DMS79 treated with DMSO at 0.1 percent for 48 hours (cell line): ENCODE results near the gene IQGAP3.

Experiments
- DNase-seq: peaks from one replicate; lab custom pipeline; 2025; lab: John Stamatoyannopoulos, UW

Gene IQGAP3

DNA sequence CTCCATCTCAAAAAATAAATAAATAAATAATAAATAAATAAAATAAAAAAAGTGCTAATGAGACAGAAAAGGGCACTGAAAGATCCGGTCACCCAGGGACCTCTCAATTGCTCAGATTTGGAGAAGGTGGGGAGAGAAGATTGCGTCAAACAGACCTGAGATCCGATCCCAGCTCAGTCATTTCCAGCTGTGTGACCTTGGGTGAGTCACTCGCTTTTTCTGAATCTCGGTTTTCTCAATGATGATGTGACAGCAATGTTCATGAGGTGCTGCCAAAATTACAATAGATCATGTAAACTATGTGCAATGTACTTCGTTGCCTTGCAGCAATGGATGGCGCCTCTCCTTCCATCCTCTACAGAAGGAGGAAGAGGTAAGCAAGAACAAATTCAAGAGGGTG lies 60.7 kb downstream of the IQGAP3 start:
- DNase-seq, result no peak

DNA sequence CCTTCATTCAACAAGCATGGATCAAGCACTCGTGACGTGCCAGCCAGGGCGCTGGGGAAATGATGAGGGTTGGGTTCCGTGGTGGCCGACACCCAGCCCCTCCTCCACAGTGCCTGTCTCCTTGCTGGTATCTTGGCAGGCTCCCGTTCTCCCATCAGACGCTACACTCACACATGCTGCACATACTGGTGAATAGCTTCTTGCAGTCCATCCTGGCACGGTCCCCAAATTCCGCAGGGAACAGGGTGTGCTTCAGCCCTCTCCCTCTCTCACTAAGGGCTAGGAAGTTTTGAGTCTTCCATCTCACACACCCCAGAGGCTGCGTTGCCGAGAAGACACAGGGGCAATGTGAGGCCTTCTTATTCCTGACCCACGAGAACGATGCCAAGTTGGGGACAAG lies 61.7 kb downstream of the IQGAP3 start:
- DNase-seq, result no peak

DNA sequence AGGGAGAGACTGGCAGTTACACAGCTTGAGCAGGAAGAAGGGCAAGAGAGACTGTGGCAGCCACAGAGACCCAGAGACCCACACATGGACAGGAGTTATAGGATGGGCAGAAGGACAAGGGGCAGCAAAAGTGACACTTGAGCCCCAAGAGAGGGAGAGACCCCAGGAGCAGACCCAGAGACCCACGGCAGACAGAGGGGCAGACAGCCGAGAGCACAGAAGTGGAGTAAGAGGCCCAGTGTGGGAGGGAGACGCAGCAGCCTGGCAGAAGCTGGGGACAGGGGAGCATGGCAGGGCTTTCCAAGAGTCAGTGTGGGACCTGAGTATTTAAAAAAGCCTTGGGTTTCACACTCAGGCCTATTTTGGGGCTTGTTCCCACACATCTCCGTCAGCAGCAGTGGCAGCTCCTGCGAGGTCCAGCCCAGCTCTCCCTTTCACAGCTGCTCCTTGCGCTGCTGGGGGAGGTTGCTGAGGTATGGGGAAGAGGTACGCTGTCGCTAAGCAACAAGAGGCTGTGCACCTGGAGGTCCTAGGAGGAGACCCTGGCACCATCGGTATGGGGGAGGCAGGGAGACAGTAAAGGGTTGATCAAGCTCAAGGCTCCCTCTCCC lies 62.8 kb downstream of the IQGAP3 start:
- DNase-seq, result no peak

DNA sequence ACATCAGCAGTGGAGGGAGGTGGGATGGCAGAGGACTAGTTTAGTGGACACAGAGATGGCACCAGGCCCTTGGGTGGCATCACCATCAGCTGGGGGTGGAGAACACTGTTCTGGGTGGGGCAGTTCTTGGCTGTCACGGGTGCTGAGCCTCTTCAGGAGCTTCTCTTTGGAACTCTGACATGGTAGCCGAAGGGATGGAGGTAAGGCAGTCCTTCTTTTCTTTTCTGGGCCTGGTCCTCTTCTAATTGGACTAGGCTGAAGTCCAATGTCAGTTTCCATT lies 63.5 kb downstream of the IQGAP3 start:
- no peak for DNase-seq

DNA sequence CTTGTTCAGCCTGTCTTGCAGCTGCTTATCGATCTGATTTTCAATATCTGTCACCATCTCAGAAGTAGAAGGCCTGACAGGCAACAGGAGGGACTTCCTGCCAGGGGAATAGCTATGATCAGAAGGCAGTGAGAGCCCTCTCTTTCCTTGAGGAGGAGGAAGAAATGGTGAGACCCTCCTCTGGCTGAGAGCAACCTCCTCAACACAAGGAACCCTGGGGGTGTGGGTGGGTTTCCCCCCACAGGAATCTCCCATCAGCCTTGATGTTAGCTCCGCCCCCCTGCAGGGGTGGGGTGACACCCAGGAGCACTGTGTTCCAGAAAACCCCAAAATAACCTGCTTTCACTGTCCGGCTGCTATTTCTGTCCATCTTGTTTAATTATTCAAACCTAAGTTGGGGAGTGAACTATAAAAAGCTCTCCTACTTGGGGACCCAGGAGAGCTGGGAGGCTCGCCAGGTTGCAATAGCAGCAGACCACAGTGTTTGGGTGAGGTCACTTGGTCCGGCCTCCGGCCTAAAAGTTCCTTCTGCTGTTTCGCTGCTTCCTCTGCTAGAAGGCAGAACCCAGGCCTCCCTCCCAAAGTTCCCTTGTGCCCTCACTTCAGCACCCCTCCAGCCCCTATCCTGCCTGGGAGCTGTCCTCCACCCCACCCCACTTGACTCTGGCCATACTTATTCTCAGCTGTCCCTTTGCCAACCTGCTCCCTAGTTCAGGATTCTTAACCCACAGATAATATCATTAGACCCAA lies 64.0 kb downstream of the IQGAP3 start:
- DNase-seq, result no peak

DNA sequence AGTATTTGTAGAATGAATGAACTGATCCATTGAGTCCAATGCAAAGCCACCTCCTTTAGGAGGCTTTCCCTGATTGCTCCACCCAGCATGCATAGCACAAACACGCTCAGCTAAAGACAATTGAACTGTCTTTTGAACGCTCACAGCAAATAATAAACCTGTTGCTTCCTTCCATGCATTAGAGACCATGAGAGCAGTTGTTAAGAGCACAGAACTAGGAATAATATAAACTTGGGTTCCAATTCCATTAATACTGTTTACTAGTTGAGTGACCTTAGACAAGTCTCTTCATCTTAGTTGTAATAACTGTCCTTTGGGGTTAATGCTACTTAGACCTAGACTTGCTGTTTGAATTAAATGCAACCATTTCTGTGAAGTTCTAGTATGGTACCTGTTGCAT lies 65.9 kb downstream of the IQGAP3 start:
- DNase-seq, result no peak

DNA sequence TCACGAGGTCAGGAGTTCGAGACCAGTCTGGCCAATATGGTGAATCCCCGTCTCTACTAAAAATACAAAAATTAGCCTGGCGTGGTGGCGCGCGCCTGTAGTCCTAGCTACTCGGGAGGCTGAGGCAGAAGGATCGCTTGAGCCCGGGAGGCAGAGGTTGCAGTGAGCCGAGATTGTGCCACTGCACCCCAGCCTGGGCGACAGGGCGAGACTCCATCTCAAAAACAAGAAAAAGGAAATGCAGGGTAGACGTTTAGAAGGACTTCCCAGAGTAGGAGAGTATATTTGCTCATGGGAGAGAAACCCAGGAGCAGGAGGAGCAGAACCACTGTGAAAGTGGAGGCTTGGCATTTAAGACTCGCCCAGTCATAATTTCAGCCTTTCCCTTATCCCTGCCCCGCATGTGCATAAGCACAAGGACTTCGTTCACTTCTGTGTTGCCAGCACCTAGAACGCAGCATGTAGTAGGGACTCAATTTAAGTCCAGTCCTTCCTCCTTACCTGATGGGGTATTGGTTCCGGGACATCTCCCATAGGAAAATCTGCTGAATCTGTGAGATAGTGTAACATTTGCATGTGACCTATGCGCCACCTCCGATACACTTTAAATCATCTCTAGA lies 66.6 kb downstream of the IQGAP3 start:
- no peak for DNase-seq

DNA sequence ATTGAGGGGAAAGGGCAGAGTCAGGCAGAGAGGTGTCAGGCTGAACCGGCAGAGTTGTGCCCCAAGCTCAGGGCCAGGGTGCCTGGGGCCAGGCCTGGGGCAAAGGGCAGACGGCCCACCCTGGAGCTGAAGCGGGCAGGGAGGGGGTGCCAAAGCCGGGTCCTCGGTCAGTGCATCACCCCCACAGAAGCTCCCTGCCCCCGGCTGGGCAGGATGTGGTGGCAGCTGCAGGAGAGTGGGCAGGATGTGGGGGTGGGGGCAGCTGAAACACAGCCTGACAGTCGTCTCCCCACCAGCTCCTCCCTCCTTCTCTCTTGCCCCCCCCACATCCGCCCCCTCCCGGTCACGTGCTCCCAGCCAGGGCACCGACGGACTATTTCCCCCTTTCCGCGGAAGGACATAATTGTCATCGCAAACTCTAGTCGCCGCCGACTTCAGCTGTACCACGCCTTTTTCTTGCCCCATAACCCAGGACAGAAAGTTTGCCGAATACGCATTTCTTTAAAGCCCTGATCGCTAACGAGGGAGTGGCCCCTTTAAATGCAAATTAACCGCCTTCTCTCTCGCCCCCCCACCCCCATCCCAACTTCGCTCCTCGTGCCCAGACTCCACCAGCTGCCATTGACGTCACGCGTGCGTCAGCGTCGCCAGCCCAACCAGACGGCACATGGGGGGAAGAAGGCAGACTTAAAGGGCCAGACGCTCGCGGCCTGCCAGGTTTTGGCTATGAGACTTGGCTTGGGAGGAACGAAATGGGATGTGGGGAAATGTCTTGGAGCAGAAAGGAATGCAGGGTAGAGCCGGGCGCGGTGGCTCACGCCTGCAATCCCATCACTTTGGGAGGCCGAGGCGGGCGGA lies 67.3 kb downstream of the IQGAP3 start:
- peak; percentile 89 for DNase-seq

DNA sequence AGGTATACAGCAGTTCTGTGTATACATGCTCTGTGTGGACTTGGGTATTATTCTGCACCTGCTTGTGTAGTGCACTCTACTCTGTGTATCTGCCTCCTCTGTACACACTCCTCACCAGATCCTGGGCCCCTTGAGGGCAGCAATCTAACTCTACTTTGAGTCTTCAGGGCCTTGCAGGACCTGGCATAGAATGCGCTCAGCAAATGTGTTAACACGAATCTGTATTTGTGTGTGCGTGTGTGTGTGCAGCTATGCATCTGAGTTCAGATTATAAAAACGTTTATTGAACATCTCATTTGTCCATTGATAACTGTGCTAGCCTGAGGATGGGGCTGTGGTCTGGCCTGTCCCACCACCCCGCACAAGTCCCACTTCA lies 67.9 kb downstream of the IQGAP3 start:
- DNase-seq, result peak; percentile 7

DNA sequence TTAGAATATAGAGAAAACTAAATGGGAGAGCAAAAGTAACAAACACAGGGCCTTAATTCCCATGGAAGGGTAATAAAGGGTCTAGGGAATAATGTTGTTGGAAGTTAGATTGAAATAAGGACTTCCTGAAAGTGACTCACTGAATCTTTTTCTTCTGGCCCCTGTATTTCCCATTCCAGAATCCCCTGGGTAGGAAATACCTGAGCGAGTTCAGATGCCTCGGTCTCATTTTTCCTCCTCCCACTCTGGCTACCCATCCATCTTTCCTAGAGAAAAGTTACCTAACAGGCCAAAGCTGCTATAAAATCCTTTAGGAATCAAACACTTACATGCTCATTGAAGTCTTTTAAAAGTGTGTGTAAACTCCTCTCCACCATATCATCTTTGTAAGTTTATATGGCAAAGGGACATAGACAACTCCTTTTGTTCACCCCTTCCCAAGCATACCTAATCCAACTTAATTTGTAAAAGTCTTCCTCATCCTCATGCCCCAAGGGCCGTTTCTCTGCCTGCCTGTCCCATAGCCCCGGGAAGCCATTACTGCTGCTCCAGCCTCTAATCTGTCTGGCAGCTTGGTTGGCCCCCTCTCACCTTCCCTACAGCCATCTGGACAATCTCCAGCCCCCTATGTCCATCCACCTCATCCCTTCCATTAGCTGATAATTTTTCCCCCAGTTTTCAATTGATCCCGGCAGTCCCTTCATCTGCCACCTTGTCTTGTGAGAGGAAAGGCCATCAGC lies 68.5 kb downstream of the IQGAP3 start:
- no peak for DNase-seq

DNA sequence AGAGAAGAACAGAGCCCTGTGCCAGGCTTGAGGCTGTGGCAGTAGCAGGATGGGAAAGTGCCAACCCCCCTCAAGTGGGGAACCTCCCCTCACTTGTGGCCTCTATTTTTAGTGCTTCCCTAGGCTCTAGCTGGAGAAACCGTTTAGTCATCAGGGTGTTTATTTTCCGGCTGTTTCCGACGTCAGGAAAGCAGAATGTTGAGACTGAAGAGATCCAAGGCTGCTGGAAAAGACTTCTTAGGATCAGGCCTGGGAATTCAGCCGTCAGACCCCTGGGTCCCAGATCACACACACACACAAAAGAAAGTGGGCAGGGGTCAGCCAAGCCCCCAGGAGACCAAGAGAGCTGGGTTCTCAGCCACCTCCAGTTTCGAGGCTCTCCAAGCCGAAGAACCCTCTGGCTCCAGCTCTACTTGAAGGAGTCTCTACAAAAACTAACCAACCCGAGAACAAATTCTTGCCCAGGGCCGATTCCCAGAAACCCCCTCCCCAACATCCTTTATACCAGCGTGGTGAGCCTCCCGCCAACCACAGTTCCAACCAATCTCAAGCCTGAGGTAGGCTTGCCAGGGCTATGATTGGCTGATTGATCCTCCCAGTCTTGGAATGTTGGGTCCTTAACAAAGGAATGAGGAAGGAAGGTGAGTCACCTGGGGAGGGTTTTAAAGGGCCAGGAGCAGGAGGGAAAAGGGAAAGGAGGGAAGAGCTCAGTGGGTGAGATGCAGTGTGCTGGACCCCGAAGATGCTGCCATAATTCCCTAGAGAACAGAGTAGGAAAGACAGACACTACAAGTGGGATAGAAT lies 69.3 kb downstream of the IQGAP3 start:
- DNase-seq, result no peak

DNA sequence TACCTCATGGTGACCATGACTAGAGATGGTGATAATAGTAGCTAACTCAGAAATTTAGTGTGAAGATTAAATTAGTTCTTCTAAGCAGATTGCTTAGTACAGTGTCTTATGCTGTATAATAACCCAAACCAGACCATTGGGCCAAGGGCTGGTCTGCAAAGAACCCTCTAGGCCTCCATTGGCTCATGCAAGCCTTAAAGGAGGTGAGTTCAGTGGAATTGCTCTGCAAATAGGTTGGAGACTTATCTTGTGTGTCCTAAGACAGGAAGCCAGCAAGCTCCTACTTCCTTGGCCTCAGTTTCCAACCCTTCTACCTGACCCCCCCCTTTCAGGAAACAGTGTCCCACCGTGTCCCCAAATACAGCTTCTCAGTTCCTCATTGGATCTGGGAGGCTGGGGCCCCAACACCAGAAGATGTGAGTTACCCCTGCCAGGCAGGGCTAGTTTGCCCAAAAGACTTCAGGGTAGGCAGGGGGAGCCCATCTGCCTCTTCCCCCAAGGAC lies 69.9 kb downstream of the IQGAP3 start:
- no peak for DNase-seq

DNA sequence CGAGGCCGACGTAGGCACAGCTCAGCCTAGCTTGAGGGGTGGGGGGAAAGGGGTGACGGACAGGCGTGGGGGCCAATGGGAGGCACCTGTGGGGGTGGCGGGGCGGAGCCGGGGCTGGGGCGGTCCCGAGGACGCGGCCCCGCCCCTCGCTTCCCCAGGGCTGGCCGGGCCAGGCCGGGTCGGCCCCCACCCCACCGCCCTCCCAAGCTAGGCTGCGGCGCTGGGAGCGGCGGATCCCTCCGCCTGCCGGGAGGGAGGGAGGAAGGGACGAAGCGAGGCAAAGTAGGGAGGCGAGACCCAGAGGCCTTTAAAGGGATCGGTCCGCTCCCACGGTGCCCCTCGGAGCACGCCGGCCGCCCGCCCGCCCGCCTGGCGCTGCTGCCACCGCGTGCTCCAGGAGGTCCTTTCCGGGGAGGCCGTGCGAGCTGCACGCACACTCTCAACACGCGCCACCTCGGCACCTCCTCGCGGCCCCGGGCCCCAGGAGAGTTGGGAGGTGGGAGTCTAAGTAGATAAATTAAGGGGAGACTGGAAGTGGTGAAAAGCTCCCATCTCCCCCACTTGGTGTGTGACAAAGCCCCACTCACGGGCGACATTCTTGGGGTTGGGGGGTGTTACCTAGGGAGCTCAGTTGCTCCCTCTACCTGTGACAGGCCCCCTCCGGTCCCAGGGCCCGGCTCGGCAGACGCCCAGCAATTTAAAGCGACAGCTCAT lies 71.4 kb downstream of the IQGAP3 start:
- DNase-seq, result peak; percentile 85

DNA sequence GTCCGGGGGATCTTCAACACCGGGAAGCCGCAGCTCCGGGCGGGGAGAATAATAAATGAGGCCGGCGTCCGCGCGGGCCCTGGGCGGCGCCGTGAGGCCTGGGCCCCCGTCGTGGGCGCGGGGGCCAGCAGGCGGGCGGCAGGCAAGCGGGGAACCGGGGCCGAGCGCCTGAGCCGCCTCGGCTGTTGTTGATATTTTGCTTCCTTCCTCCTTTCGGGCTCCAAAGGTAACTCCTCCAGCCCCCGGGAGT lies 71.9 kb downstream of the IQGAP3 start, which contains the start of gene MEF2D:
TSS of gene MEF2D (minus strand) at position 233 of the 250 bp plus-strand sequence. CDS start 17,483 bp downstream, outside the sequence.
- DNase-seq, result no peak

DNA sequence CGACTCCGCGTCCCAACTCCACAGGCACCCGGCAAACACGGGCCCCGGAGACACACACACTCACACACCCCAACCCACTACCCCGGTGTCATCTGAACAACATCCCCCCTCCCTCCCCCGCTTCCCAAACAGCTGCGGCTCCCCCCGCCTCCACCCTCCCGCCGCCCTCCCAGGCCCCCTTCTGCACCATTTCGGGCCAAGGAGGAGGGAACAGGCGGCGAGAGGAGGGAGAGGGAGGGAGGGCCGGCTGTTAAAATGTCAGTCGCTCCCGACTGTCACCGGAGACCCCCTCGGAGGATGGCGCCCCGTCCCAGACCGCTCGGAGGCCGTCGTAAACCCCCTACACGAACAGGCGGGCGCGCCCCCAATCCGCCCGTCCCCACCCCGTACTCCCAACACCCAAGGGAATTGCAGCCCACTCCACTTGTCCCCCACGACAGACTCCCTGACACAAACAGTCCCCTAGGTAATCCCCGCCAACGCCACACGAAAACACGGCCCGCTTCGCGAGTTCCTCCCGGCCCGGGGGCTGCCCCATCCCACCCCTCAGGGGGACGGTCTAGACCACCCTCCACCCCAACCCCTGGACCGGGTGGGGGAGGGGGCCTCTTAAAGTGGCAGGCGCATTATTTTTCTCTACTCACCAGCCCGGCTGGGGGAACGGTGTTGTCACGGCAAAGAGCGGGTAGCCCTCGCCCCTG lies 72.4 kb downstream of the IQGAP3 start:
- DNase-seq, result no peak

DNA sequence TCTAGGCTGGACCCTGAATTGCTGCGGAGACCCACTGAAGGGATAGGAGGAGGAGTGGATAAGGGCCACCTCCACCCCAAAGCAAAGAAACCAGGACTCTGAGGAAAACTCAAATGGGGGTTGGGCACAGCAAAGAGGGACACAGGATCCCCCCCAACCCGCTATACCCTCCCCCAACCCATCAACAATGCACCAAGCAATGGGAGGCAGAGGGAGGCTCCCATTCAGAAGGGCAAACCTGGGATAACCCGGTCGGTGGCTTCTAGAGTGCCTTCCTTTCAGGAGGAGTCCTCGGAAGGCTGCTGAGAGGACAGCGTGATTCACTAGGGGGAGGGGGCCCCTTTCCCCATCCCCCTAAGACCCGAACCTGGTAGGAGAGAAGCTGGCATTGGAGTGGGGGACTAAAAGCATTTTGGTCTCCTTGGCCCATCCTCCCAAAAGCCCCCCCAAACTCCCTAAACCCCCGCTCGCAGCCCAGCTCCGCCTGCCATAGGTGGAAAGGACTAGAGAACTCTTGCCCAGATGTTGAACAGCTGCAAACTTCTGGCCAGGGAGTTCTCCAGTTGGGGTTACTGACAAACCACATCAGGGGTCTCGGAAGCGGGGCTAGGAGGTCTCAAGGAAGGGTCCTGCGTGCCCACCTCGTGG lies 73.0 kb downstream of the IQGAP3 start:
- DNase-seq, result no peak

DNA sequence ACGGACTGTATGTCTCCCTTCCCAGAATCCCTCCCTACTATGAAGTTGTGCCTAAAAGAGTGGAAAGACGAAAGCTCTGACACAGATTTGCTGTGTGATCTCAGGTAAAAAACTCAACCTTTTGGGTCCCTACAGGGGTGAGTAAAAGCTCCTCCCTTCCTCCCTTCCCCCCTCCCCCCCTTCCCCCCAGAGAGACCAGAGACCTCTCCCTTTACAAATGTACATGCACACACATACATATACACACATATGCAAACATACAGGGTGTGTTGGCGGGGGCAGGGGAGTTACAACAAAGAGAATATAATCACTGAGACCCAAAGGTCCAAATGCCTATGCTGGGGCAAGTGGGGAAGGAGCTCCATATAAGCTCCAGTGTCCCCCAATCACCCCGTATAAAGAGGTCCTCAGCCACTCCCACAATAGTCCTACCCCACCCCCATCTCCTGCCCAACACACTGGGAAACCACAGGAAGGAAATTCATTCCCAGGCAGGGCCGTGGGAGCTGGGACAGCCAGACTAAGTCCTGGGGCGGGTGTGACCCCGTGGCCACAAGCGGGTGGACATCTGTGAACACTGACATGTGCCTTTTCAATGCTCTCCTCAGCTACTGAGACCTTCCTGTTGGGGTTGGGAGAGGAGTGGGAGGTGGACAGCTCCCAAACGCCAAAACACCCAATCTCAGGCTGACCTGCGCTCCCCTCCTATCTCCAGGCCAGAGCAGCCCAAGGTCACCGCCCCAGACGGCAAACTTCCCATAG lies 73.8 kb downstream of the IQGAP3 start:
- no peak for DNase-seq

DNA sequence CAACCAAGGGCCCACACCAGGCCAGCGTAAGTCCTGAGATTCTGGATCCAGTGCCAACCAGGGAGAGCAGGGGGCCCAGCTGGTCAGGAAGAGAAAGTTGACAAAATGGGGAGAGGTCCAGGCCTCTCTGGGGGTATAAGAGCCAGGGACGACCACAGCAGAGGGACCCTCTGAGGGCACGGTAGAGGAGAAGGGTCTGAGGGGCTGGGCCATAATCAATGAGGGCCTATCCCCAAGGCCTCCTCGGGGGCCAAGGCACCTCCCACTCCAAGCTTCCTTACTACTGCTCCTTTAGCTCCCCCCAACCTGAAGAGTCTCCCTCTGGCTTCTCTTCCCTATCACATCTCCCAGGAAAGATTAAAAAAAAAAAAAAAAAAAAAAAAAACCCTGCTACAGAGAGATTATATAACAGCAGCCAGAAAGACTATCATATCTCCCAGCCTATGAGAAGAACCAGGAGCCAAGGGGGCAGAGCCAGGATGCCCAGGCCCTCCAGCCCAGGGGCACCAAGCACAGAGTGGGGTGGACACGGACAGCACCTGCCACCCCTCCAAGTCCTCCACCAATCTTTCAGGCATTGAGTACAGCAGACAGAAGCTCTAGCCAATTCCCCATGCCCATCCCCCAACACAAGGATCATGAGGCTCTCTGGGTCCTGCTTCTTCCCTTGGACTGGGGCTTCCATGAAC lies 74.5 kb downstream of the IQGAP3 start:
- DNase-seq, result no peak
